Spleen (tissue), 11 donors: ENCODE results near the gene ADGRA1. TPM values are rescaled to one million over a fixed set of nuclear protein-coding genes. Genes with fewer than 3 reads are reported as not detected.

Experiments
- DNase-seq: peaks from one replicate; pipeline ENCODE4 v3.0.0-alpha.2; 2020
- H3K27ac ChIP-seq, 8 donors: fragments of 200-600 bp; sonication (generic) in 7 of 8; 1 replicate in 4 of 8; 2 replicates in 4 of 8; pipeline versions ENCODE4 v1.5.0 to v1.8.0; 2016 to 2021; ENCODE audit warnings: inconsistent platforms in 4 of 8, mild to moderate bottlenecking in 4 of 8, moderate library complexity in 1 of 8
- H3K27me3 ChIP-seq, 7 donors: fragments of 200-600 bp; sonication (generic) in 6 of 7; replicated peaks in 1 of 7; 1 replicate in 4 of 7; 2 replicates in 3 of 7; pipeline versions ENCODE4 v1.5.0 to v1.8.0; 2016 to 2021; ENCODE audit warnings: inconsistent platforms in 3 of 7, mild to moderate bottlenecking in 1 of 7
- H3K36me3 ChIP-seq, 6 donors: fragments of 200-600 bp; sonication (generic) in 5 of 6; 1 replicate in 4 of 6; 2 replicates in 2 of 6; pipeline versions ENCODE4 v1.5.0 to v1.8.0; 2016 to 2021; ENCODE audit warnings: inconsistent platforms in 2 of 6
- H3K4me1 ChIP-seq, 6 donors: fragments of 200-600 bp; sonication (generic) in 5 of 6; 1 replicate in 3 of 6; 2 replicates in 3 of 6; pipeline versions ENCODE4 v1.5.0 to v1.8.0; 2016 to 2021; ENCODE audit warnings: inconsistent platforms in 3 of 6
- H3K4me3 ChIP-seq, 8 donors: fragments of 200-600 bp; sonication (generic) in 7 of 8; 1 replicate in 4 of 8; 2 replicates in 4 of 8; pipeline versions ENCODE4 v1.5.0 to v1.8.0; 2016 to 2021; ENCODE audit warnings: inconsistent platforms in 4 of 8, mild to moderate bottlenecking in 4 of 8, moderate library complexity in 2 of 8
- H3K9me3 ChIP-seq, 8 donors: fragments of 200-600 bp; sonication (generic) in 7 of 8; 1 replicate in 4 of 8; 2 replicates in 4 of 8; pipeline versions ENCODE4 v1.5.0 to v1.8.0; 2016 to 2021; ENCODE audit warnings: inconsistent platforms in 4 of 8
- POLR2A ChIP-seq, 3 donors: fragments of 450-650 bp; IDR thresholded peaks; one replicate each; pipeline ENCODE4 v1.5.1; 2017; ENCODE audit warnings: antibody characterized with exemption in 3 of 3, mild to moderate bottlenecking in 1 of 3
- POLR2AphosphoS5 ChIP-seq, 3 donors: sonication (generic); formaldehyde crosslinking; IDR thresholded peaks; one replicate each; pipeline ENCODE4 v1.5.1; 2017; ENCODE audit warnings: antibody characterized with exemption in 3 of 3
- WGBS, 5 donors: extraction: QIAGEN DNeasy Blood & Tissue Kit in 3 of 5; methylation state at CpG; one replicate each; pipeline versions ENCODE4 v1.1.5 to v1.1.7; 2013 to 2018; 5-methylcytosine and 5-hydroxymethylcytosine counted together
- intact Hi-C: fragments of 100-400 bp; cut with DNase I; formaldehyde crosslinking; loops from one replicate; pipeline ENCODE4 v1.15.0; 2023; ENCODE audit warnings: low total_unique reads
- polyA plus RNA-seq, 3 donors: library from polyadenylated mRNA; stranded (reverse); fragments of 200-250 nt; gene quantifications; one replicate each; pipeline ENCODE4 v1.2.1, GENCODE V29; 2013
- total RNA-seq, 7 donors: library from RNA; depleted of rRNA in 3 of 7; stranded (reverse); fragments of >200 nt in 3 of 7; fragmentation: NEBNext Ultra II Directional in 4 of 7; extraction: Animal tissue kit (Norgen Biotek cat#: 25700) in 4 of 7; gene quantifications; one replicate each; pipeline versions ENCODE4 v1.1.0 to v1.2.1, GENCODE V29; 2016 to 2021
- TF ChIP-seq, protein P1 (sequence below), 11 experiments: fragments of 200-600 bp in 7 of 11; fragments of 450-650 bp in 4 of 11; sonication (generic) in 4 of 11; IDR thresholded peaks in 8 of 11; conservative IDR thresholded peaks in 3 of 11; 1 replicate in 7 of 11; 2 replicates in 4 of 11; pipeline versions ENCODE4 v1.4.0 to v1.8.0; 2016 to 2021; ENCODE audit warnings: antibody characterized with exemption in 11 of 11, inconsistent platforms in 4 of 11, mild to moderate bottlenecking in 1 of 11
- donor health status: healthy with polysubstance abuse.
- donor health status: DM: no; HTN: no; CAD: no; lungs with moderate emphysema.
- donor health status: DM: no; HTN: no; CAD: no.
- donor health status: Bipolar disorder and iron deficiency.
- donor health status: healthy.
- donor health status: DM: no; HTN: no; CAD: no.
- donor health status: DM: yes; HTN: yes; CAD: no.

The ADGRA1 gene
- total and polyA plus RNA-seq, 10 donors = 0.02 to 0.34 (median 0.19) TPM; not detected in 6

DNA sequence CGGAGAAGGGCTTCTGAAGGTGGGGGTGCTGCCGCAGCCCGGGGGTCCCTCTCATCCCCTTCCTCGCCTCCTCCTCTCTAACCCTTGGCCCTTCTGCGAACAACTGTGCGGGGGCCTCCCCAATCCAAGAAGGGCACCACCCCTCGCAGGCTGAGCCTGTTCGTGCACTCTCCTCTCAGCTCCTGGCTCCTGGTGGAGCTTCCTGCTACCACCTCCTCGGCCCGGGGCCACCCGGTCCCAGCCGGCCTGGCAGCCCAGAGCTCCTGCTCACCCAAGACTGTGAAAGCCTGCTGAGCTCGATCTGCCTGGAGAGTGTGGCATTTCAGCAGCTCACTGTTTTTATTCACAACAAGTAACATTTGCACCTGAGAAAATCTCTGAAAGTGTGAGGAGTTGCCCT lies 2.4 kb downstream of the ADGRA1 start:
- no peak for DNase-seq
- no peaks in the 10 kb centered on the region for H3K36me3 ChIP-seq
- no peaks in the 10 kb centered on the region for H3K9me3 ChIP-seq
- intact Hi-C loops = no loop called here
- 63 to 73% (median 65%) methylated on average over 12 to 13 of the region's 13 CpGs for WGBS, 5 donors
- no peak overlapping the region for H3K4me3 ChIP-seq
- TF ChIP-seq, protein P1, sequence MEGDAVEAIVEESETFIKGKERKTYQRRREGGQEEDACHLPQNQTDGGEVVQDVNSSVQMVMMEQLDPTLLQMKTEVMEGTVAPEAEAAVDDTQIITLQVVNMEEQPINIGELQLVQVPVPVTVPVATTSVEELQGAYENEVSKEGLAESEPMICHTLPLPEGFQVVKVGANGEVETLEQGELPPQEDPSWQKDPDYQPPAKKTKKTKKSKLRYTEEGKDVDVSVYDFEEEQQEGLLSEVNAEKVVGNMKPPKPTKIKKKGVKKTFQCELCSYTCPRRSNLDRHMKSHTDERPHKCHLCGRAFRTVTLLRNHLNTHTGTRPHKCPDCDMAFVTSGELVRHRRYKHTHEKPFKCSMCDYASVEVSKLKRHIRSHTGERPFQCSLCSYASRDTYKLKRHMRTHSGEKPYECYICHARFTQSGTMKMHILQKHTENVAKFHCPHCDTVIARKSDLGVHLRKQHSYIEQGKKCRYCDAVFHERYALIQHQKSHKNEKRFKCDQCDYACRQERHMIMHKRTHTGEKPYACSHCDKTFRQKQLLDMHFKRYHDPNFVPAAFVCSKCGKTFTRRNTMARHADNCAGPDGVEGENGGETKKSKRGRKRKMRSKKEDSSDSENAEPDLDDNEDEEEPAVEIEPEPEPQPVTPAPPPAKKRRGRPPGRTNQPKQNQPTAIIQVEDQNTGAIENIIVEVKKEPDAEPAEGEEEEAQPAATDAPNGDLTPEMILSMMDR (IDR thresholded peaks at IDR 0.05 in 8 of 11, conservative IDR thresholded peaks at IDR 0.05 in 3 of 11) = no peak
- no peak for TF ChIP-seq POLR2AphosphoS5 (IDR thresholded peaks at IDR 0.05)
- no peak for TF ChIP-seq POLR2A (IDR thresholded peaks at IDR 0.05)
- peaks cover 2 to 74% (median 50%) of the 10 kb centered on the region in 7 donors for H3K27me3 ChIP-seq
- peaks cover 0 to 18% (median 10%) of the 10 kb centered on the region in 6 donors for H3K4me1 ChIP-seq
- no peak overlapping the region for H3K27ac ChIP-seq

DNA sequence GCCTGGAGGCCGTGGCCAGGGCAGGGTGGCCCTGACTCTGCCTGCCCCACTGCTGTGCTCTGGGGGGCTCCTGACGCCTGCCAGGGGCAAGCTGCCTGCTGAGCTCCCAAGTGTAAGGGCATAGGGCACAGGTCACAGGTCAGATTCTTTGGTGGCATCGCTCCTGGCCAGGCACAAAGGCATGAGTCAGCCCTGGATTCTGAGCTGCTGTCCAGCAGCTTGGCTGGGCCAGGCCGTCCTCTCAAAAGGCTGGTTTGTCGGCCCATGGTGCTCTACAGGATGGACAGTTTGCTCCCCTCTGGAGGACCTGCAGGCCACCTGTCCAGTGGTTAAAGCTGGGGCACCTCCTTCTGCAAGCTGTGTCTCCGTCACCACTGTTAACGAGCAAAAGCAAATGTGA lies 2.9 kb downstream of the ADGRA1 start:
- H3K27me3 ChIP-seq = peaks cover 2 to 74% (median 44%) of the 10 kb centered on the region in 7 donors

DNA sequence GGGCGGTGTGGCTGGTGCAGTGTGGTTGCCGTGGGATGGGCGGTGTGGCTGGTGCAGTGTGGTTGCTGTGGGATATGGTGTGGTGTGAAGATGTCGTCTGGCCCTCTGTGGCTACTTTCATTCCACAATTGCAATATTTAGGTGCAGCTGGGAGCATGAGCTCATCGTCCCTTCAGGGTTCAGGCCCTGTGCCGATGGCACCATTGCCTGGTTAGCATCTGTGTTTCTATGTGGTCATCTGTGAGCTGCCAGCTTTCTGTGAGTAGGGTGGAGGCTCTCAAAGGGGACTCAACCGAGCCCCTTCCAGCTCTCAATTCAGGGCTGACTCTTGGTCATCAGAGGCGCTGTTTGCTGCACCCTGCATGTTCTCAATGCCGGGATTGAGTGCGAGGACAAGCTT lies 3.6 kb downstream of the ADGRA1 start:
- Histone ChIP-seq H3K27ac (no peak overlapping the region), H3K27me3 (peaks cover under 1 to 74% (median 38%) of the 10 kb centered on the region in 7 donors), H3K4me1 (peaks cover 0 to 18% (median 10%) of the 10 kb centered on the region in 6 donors), H3K4me3 (no peak overlapping the region), H3K9me3 (no peaks in the 10 kb centered on the region), H3K36me3 (no peaks in the 10 kb centered on the region)
- no peak for DNase-seq
- intact Hi-C loops = no loop called here
- TF ChIP-seq, protein P1 (IDR thresholded peaks at IDR 0.05 in 8 of 11, conservative IDR thresholded peaks at IDR 0.05 in 3 of 11) = no peak
- no peak for TF ChIP-seq POLR2AphosphoS5 (IDR thresholded peaks at IDR 0.05)
- TF ChIP-seq POLR2A (IDR thresholded peaks at IDR 0.05) = no peak
- WGBS, 5 donors = 71 to 82% (median 78%) methylated on average over 9 to 10 of the region's 10 CpGs

More for the DNA sequence above, 2.9 kb downstream of the ADGRA1 start:
- Histone ChIP-seq H3K4me1 (peaks cover 0 to 18% (median 10%) of the 10 kb centered on the region in 6 donors), H3K36me3 (no peaks in the 10 kb centered on the region), H3K27ac (no peak overlapping the region), H3K9me3 (no peaks in the 10 kb centered on the region), H3K4me3 (no peak overlapping the region)
- 62 to 92% (median 83%) methylated on average over 2 to 7 of the region's 7 CpGs for WGBS, 5 donors
- DNase-seq = no peak
- intact Hi-C loops = no loop called here
- TF ChIP-seq POLR2AphosphoS5 (IDR thresholded peaks at IDR 0.05) (no peak), POLR2A (IDR thresholded peaks at IDR 0.05) (no peak)
- TF ChIP-seq, protein P1 (IDR thresholded peaks at IDR 0.05 in 8 of 11, conservative IDR thresholded peaks at IDR 0.05 in 3 of 11) = no peak

DNA sequence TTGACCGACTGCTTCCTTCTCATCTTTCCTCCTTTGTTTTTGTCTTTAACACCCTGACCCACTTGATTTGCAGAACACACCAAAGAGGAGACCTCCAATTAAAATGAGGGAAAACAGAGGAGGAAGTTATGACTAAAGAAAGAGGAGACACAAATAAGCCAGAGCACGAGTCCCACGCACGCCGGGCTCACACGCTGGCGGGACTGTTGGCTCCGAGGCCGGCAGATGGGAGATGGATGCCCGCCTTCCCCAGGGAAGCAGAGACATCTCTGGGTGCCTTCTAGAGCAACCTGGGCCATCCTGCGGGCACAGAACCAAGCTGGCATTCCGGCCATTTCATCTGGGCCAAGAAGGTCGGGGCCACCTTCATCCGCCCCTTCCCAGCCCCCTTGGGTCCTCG lies 5.6 kb downstream of the ADGRA1 start:
- 71 to 86% (median 84%) methylated on average over 15 of the region's 15 CpGs for WGBS, 5 donors
- TF ChIP-seq, protein P1 (IDR thresholded peaks at IDR 0.05 in 8 of 11, conservative IDR thresholded peaks at IDR 0.05 in 3 of 11) = no peak
- TF ChIP-seq POLR2AphosphoS5 (IDR thresholded peaks at IDR 0.05) = no peak
- no peak for TF ChIP-seq POLR2A (IDR thresholded peaks at IDR 0.05)
- DNase-seq = no peak
- intact Hi-C loops = no loop called here
- H3K4me3 ChIP-seq = no peak overlapping the region
- H3K36me3 ChIP-seq = no peaks in the 10 kb centered on the region
- H3K4me1 ChIP-seq = peaks cover 0 to 6% (median under 1%) of the 10 kb centered on the region in 6 donors
- H3K9me3 ChIP-seq = no peaks in the 10 kb centered on the region
- H3K27me3 ChIP-seq = peaks cover 0 to 74% (median 19%) of the 10 kb centered on the region in 7 donors
- H3K27ac ChIP-seq = no peak overlapping the region
